CD4-positive, alpha-beta T cell treated with Interleukin-17A for 1 hour (primary cell): ENCODE measurements around the gene ROBO1.

Source experiments
- DNase-seq: peaks from one replicate; pipeline ENCODE4 v3.0.0-alpha.2; 2020

Gene ROBO1

DNA sequence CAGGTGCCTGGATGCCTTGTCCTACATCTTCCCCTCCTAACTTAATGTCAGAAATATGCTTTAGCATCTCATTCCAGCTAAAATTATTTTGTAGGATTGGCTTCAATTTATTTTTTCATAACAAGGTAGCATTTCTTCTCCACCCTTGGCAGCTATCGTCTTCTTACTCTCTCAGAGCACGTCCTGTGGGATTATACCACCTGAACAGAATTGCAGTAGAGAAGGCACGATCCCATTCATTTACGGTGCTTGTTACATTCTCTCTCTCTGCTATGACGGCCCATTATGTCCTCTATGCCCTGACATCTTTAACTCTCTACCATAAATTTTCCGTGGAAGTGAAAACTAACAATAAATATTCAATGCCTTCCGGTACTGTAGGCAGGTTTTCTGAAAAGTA, 103.3 kb downstream of the ROBO1 start:
- DNase-seq = no peak

GRCh38 chr3:79661896-79662295, 105.9 kb downstream of the ROBO1 start:
- no peak for DNase-seq

- no peak for DNase-seq
Measured at GRCh38 chr3:79657076-79657475, 110.7 kb downstream of the ROBO1 start.

DNA sequence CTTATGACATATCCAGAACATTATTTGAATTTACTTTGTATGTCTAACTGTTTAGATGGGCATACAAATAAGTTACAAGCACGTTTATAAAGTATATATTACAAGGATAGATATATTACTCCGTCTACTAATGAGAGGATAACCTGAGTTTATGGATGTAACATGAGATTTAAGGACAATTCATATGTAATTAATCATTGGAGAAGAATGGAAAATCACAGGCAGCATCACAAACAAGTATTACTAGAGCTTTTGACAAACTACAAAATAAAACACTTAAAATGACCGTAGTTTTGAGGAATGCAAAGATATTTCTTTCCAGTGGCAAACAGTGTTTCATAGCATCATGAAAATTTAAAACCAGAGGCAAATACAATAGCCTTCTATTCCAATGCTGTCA, 113.8 kb downstream of the ROBO1 start:
- DNase-seq = no peak

GRCh38 chr3:79653266-79653830, 114.5 kb downstream of the ROBO1 start:
- no peak for DNase-seq

DNA sequence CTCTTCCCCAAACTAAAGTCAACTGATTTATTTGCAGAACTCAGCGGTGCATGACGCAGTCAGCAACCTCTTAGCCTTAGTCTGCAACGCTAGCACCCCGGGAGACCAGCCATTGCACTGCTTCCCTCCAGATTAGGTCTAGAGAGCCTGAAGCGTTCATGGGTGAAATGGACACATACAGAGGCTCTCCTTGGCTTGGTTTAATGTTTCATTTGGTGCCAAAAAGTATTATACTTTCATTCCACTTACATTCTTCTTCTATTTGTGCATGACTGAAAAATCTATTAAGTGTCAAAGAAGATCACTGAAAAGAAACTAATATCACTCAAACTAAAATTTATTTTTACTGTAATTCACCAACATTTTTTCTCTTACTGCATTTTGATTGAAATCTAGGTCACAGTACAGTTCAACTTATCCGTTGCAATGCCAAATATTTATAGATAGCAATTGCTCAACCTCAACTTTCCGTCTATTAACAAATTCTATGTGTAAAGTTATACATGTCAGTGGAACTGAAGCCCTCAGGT, 116.2 kb downstream of the ROBO1 start:
- no peak for DNase-seq

DNA sequence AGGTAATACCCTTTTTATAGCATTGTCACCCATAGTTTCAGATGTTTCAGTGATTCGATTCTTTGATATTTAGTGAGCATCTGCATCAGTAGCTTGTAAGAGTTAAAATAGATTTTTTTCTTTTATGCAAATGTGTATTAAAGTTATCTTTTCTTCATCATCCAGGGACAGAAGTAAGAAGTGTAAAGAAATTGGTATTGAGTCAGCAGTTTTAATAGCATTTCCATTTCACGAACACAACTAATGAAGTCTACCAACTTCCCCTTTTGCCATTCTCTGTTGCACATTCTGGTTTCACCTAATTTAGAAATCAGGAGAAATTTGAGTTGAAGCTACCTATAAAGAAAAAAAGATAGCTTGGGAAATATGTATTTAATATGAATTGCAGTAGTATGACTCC, 127.9 kb downstream of the ROBO1 start:
- DNase-seq = no peak

DNA sequence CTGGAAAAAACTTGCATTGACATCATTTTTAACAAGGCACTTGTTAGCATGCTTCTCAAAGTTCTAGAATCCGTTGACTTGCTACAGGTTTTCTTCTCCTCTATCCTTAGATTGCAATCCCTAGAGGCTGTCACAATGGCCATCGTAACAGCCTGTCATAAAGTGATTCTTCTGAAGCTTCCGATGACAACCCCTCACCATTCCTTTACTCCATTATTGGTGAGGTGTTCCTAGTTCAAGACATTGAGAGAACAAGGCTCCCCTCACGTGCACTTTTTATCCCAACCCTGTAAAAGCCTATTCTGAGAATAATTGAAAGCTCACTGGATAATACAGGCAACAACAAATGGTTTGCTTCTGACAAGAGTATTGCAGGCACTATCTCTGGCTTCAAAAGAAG, 131.4 kb downstream of the ROBO1 start:
- DNase-seq = no peak

DNA sequence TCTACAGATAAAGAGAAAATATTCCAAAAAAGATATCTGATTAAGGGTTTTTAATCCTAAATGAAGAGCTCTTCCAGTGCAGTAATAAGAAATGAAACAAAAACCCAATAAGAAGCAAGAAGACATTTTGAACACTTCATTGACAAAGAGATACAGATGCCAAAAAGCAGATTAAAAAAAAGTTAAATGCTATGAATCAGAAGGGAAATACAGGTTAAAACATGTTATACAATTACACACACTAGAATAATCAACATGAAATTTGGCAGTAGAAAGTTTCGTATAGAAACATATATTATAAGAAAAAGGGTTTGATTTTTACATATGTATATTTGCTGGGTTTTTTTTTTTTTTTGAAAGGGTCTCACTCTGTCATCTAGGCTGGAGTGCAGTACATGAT, 135.0 kb downstream of the ROBO1 start:
- no peak for DNase-seq

GRCh38 chr3:79618883-79619282, 148.9 kb downstream of the ROBO1 start:
- DNase-seq = no peak

- no peak for DNase-seq
Measured at GRCh38 chr3:79606414-79606813, 161.4 kb downstream of the ROBO1 start.

DNA sequence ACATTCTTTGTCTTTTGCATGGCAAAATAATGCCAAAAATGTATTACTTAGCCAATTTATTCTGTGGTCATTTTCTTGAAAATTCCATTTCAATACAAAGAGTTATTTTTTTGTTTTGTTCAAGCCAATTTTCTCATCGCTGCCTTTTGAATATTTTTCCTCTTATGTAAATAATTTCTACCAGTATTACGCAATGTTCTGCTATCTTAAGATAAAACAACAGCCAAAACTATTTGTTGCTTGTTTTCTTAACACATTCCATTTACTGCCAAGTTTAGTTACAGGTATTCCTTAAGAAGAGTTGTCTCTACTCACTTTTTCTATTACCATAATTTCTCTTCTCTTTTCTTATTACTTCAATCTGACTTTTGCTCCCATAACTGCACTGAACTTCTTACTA, 163.1 kb downstream of the ROBO1 start:
- no peak for DNase-seq

GRCh38 chr3:79602385-79602784, 165.4 kb downstream of the ROBO1 start:
- no peak for DNase-seq

GRCh38 chr3:79598594-79598993, 169.2 kb downstream of the ROBO1 start:
- no peak for DNase-seq

GRCh38 chr3:79597709-79598108, 170.1 kb downstream of the ROBO1 start:
- no peak for DNase-seq

DNA sequence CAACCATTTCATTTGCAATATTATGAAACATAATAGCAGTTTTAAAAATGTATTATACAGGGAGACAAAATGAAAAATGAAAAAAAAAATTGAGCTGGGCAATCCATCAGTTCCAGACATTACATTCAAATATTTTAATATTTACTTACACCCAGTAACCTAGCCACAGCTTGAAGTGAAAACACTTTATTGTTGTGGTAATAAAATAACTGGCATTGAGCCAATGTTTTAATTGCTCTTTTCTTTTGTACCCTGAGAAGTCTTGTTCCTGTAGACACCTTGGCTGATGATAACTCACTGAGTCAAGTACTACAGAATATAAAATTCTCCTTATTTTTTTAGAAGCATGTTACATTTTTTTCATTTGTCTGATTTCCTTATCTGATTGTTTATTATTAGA, 180.6 kb downstream of the ROBO1 start:
- DNase-seq = no peak

- no peak for DNase-seq
Measured at GRCh38 chr3:79586232-79586631, 181.6 kb downstream of the ROBO1 start.

DNA sequence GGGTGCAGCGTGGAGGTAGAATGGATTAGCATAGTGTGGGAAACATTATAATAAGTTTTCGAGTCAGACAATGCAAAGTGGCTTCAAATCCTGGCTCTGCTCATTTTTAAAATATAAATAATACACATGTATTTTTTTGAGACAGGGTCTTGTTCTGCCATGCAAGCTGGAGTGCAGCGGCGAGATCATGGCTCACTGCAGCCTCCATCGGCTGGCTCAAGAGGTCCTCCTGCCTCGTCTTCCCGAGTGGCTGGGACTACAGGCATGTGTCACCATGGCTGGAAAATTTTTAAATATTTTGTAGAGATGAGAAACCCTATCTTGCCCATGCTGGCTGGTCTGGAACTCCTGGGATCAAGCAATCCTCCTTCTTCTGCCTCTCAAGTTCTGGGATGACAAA, 194.9 kb downstream of the ROBO1 start:
- no peak for DNase-seq

- no peak for DNase-seq
Measured at GRCh38 chr3:79568938-79569337, 198.9 kb downstream of the ROBO1 start.

DNA sequence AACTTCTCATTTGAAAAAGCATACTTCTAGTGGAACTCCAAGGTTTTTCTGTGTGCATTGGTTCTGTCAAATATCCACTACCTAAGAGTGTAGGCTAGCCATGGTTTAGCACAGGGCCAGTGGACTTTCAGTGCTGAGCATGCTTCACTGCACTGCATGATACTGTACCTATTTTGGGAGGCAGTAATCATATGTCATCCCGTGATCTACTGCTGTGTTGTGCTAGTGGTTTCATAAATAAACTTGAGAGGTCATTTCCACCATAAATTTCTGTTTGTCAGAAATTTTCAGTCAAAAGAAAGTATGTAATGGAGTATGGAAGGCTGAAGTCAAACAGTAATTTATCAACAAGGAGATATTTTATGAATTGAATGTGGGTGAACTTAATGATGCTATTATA, 203.6 kb downstream of the ROBO1 start:
- no peak for DNase-seq

- DNase-seq = no peak
Measured at GRCh38 chr3:79560698-79561097, 207.1 kb downstream of the ROBO1 start.

GRCh38 chr3:79558943-79559342, 208.9 kb downstream of the ROBO1 start:
- DNase-seq = no peak

DNA sequence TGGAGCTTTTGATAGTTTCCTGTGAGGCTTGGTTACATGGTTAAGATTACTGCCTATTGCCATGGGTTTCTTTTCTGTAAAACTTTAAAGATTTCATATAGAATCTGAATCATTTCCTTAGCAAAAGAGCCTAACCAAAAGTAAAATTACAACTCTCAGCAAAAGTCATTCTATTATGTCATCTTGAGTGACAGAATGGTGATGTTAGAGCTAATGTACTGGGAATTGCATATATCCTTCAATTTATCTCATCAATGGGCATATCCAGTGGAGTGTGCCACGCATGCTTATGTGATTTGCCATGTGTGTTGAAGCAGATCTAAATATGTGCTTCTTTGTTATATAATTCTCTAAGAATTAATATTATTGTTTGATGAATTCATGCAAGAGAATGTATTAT, 212.1 kb downstream of the ROBO1 start:
- DNase-seq = no peak

DNA sequence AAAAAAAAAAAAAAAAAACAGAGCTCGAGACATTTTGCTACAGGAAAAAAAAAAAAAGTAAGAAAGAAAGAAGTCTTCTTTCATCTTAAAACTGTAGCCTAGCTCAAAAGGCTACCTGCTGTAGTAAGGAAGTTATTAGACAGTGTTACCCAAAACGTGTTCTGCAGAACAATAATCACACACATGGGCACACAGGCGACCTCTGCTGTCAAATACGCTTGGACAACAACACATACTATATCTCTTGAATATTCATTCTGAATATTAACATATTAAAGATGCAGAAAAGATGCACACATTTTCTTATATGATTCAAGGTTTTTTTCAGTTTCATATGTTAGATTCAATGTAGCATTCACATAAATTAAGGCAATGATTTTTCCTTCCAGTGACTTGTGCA, 215.8 kb downstream of the ROBO1 start:
- no peak for DNase-seq

GRCh38 chr3:79551321-79551892, 216.4 kb downstream of the ROBO1 start:
- no peak for DNase-seq
